HepG2 (cell line): ENCODE data around the gene WWC2. TPM values are rescaled to one million over a fixed set of nuclear protein-coding genes. Genes with fewer than 3 reads are reported as not detected.

Experiments used
- JARID2 ChIP-seq: sonication (generic); formaldehyde crosslinking; IDR thresholded peaks from 2 replicates; pipeline ENCODE4 v1.8.1; 2023; ENCODE audit warnings: missing genetic modification reagents, inconsistent platforms; ENCODE audit not compliant: insufficient replicate concordance
- MEIS1 ChIP-seq: sonication (generic); formaldehyde crosslinking; IDR thresholded peaks from 2 replicates; pipeline ENCODE4 v1.9.0; 2021; ENCODE audit warnings: mild to moderate bottlenecking, missing genetic modification reagents, moderate library complexity, borderline replicate concordance
- PRDM15 ChIP-seq: sonication (generic); formaldehyde crosslinking; IDR thresholded peaks from 2 replicates; pipeline ENCODE4 v1.4.0; 2020; ENCODE audit warnings: missing genetic modification reagents
- polyA plus RNA-seq, 8 experiments: library from polyadenylated mRNA; depleted of rRNA in 3 of 8; stranded (reverse) in 7 of 8; unstranded in 1 of 8; fragments of >200 nt; fragmentation: Illumina TruSeq in 4 of 8; extraction: Trizol in 4 of 8; gene quantifications; 2 replicates each; pipeline versions ENCODE4 v1.2.1 to v1.2.3, GENCODE V29; 2011 to 2016; ENCODE audit warnings: low read depth in 4 of 8, missing spikeins in 1 of 8, mixed read lengths in 1 of 8; ENCODE audit not compliant: insufficient read depth in 1 of 8
- total RNA-seq, 5 experiments: library from RNA; depleted of rRNA; stranded (reverse); fragments of >200 nt; fragmentation: Illumina TruSeq; extraction: Trizol; gene quantifications; 2 replicates each; pipeline ENCODE4 v1.2.3, GENCODE V29; 2016; ENCODE audit warnings: low read depth in 1 of 5
- TF ChIP-seq, protein P1 (sequence below): sonication (generic); formaldehyde crosslinking; IDR thresholded peaks from 2 replicates; pipeline ENCODE4 v1.4.0; 2020; ENCODE audit warnings: missing genetic modification reagents, borderline replicate concordance
- TF ChIP-seq, protein P2 (sequence below): sonication (generic); formaldehyde crosslinking; IDR thresholded peaks from 2 replicates; pipeline ENCODE4 v1.5.0; 2020; ENCODE audit warnings: missing genetic modification reagents

The WWC2 gene
- total and polyA plus RNA-seq, 2 of the 13 experiments (the other 11 are each of a cell fraction or from before 2014, with no cell fraction given), result 40.0 to 50.1 TPM

DNA sequence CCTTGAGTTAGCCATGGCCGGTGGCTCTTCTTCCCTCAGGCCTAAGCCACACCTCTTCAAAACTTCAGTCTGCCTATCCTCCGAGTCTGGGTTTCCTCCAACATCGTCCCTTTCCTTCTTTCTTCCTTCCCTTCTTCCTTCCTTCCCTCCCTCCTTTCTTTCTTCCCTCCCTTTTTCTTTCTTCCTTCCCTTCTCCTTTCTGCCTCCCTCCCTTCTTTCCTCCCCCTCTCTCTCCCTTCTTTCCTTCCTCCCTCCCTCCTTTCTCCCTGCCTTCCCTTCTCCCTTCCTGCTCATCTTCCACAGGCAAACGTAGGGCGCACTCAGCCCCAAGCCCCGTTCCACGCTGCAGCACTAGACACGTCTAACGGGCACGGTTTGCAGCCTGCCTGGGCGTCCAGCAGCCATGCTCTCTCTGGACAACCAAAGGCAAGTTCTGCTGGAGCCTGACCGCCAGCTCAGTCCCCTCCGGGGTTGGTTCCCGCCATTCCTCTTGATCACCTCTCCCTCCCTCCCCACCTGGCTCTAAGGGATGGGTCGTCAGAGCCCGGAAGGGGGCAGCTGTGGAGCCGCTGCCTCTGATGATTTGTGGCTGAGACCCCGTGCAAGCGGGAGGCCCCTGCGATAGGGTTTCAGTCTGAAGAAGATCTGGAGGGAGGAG is 257.2 kb downstream of the WWC2 start (continued):
- TF ChIP-seq, protein P1, sequence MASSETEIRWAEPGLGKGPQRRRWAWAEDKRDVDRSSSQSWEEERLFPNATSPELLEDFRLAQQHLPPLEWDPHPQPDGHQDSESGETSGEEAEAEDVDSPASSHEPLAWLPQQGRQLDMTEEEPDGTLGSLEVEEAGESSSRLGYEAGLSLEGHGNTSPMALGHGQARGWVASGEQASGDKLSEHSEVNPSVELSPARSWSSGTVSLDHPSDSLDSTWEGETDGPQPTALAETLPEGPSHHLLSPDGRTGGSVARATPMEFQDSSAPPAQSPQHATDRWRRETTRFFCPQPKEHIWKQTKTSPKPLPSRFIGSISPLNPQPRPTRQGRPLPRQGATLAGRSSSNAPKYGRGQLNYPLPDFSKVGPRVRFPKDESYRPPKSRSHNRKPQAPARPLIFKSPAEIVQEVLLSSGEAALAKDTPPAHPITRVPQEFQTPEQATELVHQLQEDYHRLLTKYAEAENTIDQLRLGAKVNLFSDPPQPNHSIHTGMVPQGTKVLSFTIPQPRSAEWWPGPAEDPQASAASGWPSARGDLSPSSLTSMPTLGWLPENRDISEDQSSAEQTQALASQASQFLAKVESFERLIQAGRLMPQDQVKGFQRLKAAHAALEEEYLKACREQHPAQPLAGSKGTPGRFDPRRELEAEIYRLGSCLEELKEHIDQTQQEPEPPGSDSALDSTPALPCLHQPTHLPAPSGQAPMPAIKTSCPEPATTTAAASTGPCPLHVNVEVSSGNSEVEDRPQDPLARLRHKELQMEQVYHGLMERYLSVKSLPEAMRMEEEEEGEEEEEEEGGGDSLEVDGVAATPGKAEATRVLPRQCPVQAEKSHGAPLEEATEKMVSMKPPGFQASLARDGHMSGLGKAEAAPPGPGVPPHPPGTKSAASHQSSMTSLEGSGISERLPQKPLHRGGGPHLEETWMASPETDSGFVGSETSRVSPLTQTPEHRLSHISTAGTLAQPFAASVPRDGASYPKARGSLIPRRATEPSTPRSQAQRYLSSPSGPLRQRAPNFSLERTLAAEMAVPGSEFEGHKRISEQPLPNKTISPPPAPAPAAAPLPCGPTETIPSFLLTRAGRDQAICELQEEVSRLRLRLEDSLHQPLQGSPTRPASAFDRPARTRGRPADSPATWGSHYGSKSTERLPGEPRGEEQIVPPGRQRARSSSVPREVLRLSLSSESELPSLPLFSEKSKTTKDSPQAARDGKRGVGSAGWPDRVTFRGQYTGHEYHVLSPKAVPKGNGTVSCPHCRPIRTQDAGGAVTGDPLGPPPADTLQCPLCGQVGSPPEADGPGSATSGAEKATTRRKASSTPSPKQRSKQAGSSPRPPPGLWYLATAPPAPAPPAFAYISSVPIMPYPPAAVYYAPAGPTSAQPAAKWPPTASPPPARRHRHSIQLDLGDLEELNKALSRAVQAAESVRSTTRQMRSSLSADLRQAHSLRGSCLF (CRISPR knock-in tag), result no peak
- TF ChIP-seq JARID2 (CRISPR knock-in tag) (no peak), MEIS1 (no peak), PRDM15 (CRISPR knock-in tag) (no peak)
- TF ChIP-seq, protein P2, sequence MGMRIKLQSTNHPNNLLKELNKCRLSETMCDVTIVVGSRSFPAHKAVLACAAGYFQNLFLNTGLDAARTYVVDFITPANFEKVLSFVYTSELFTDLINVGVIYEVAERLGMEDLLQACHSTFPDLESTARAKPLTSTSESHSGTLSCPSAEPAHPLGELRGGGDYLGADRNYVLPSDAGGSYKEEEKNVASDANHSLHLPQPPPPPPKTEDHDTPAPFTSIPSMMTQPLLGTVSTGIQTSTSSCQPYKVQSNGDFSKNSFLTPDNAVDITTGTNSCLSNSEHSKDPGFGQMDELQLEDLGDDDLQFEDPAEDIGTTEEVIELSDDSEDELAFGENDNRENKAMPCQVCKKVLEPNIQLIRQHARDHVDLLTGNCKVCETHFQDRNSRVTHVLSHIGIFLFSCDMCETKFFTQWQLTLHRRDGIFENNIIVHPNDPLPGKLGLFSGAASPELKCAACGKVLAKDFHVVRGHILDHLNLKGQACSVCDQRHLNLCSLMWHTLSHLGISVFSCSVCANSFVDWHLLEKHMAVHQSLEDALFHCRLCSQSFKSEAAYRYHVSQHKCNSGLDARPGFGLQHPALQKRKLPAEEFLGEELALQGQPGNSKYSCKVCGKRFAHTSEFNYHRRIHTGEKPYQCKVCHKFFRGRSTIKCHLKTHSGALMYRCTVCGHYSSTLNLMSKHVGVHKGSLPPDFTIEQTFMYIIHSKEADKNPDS (CRISPR knock-in tag), result no peak
